Keratinocyte (primary cell): Measurements from ENCODE around the gene FNDC1.

Experiments used
- EZH2 ChIP-seq: IDR thresholded peaks from one replicate; pipeline ENCODE4 v1.6.1; 2012; ENCODE audit warnings: inconsistent platforms, mild to moderate bottlenecking, low read length, moderate library complexity
- TF ChIP-seq, protein P1 (sequence below), 3 experiments: IDR thresholded peaks in 1 of 3; conservative IDR thresholded peaks in 1 of 3; optimal IDR thresholded peaks in 1 of 3; 2 replicates in 2 of 3; 3 replicates in 1 of 3; pipeline versions ENCODE3 to v1.5.1; 2011; ENCODE audit warnings: low read length in 3 of 3, mild to moderate bottlenecking in 3 of 3, moderate library complexity in 2 of 3, control low read depth in 1 of 3, inconsistent platforms in 1 of 3; ENCODE audit not compliant: insufficient read depth in 2 of 3; ENCODE audit errors: extremely low read depth in 1 of 3

GRCh38 chr6:159301277-159301676 lies 132.1 kb downstream of the FNDC1 start:
- TF ChIP-seq, protein P1, sequence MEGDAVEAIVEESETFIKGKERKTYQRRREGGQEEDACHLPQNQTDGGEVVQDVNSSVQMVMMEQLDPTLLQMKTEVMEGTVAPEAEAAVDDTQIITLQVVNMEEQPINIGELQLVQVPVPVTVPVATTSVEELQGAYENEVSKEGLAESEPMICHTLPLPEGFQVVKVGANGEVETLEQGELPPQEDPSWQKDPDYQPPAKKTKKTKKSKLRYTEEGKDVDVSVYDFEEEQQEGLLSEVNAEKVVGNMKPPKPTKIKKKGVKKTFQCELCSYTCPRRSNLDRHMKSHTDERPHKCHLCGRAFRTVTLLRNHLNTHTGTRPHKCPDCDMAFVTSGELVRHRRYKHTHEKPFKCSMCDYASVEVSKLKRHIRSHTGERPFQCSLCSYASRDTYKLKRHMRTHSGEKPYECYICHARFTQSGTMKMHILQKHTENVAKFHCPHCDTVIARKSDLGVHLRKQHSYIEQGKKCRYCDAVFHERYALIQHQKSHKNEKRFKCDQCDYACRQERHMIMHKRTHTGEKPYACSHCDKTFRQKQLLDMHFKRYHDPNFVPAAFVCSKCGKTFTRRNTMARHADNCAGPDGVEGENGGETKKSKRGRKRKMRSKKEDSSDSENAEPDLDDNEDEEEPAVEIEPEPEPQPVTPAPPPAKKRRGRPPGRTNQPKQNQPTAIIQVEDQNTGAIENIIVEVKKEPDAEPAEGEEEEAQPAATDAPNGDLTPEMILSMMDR (optimal IDR thresholded peaks at IDR 0.05 in 1 of 3, IDR thresholded peaks at IDR 0.05 in 1 of 3, conservative IDR thresholded peaks at IDR 0.05 in 1 of 3; ENCODE audit: extremely low read depth in 1 of 3, insufficient read depth in 2 of 3, low read length in 3 of 3): no peak
- TF ChIP-seq EZH2: no peak
